ENCODE data around the gene PPP4R4. TPM values are rescaled to one million over a fixed set of nuclear protein-coding genes. Genes with fewer than 3 reads are reported as not detected.

PPP4R4 gene
- total and polyA plus RNA-seq, 2 experiments from 2014 or later: 0.11 to 0.22 TPM

DNA sequence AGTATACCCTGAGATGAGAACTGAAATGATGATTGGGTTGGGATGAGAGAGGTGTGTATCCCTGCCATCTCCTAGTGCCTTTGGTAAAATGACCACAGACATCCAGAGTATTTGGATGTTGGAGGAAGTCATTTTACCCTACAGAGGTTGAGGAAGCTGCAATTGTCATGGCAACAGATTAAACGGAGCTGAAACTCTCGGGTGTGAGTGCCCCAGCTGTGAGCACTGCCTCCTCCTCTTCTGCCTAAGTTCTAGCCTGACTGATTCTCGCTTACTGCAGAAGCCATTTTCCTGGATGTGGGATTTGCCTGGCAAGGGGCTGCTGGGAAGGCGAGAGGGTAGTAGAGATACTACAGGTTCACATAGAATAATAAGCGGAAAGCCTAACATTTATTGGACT lies 10.3 kb upstream of the PPP4R4 start:
- Histone ChIP-seq H2AFZ (no peak overlapping the region), H3F3A (ENCODE audit: insufficient read depth) (no peaks in the 10 kb centered on the region), H3K4me3 (no peak overlapping the region), H3K27me3 (replicated peaks; ENCODE audit: insufficient read depth) (peaks cover 7% of the 10 kb centered on the region), H3K4me1 (ENCODE audit: insufficient read depth) (no peaks in the 10 kb centered on the region), H3K79me2 (ENCODE audit: insufficient read depth) (no peaks in the 10 kb centered on the region), H3K9ac (no peak overlapping the region), H4K20me1 (ENCODE audit: insufficient read depth) (no peaks in the 10 kb centered on the region), H3K27ac (no peak overlapping the region), H3K36me3 (ENCODE audit: low read depth) (no peaks in the 10 kb centered on the region), H3K9me3 (ENCODE audit: low read depth) (no peaks in the 10 kb centered on the region), H3K9me2 (ENCODE audit: insufficient read depth) (no peaks in the 10 kb centered on the region), H3K4me2 (ENCODE audit: unreplicated experiment) (no peak overlapping the region)
- WGBS, 2 experiments (ENCODE audit: low coverage in 1 of 2, low lambda C conversion rate in 2 of 2, missing lambda C conversion rate in 2 of 2): 73 to 75% methylated on average over 5 of the region's 5 CpGs
- in situ Hi-C loops (cut with MboI): no loop called here
- DNase-seq: no peak
- TF ChIP-seq EZH2 (IDR thresholded peaks at IDR 0.05; ENCODE audit: insufficient read depth, poor library complexity, severe bottlenecking) (no peak), EZH2phosphoT487 (IDR thresholded peaks at IDR 0.05; ENCODE audit: insufficient read depth, low read depth) (no peak)

DNA sequence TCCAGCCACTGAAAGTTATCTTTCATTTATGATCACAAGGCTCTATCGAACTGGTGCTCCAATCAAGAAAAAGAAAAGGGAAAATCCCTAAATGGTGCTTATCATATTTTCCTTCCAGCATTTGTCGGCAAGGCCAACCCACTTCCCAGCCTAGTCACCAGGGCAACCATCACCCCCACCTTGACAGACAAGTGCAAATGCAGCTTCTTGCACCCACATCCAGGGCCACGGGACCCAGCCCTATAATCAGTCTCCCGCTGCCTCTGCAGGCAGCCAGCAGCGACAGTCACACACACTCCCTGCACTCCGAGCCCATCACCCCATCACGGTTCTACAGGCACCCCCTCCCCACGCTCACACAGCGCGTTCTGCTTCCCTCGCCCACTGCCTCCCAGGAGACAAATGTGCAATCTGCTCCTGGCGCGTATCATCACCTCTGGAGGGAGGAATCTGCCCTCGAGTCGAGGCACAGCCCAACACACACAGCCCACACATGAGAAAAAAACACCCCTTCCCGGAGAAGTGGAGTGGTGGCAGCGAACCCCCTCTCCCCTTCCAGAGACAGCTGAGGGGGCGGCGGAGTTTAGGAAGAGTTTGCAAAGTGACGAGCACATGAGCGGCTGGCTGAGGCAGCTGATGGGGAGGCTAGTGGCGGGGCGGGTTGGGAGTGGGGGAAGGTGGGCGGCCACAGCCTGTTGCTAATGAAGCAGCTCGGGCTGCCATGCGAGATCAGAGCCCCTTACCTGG lies 9.3 kb upstream of the PPP4R4 start:
- 17 to 19% methylated on average over 25 to 26 of the region's 26 CpGs for WGBS, 2 experiments (ENCODE audit: low coverage in 1 of 2, low lambda C conversion rate in 2 of 2, missing lambda C conversion rate in 2 of 2)
- Histone ChIP-seq H3K4me1 (ENCODE audit: insufficient read depth) (no peaks in the 10 kb centered on the region), H3K9me3 (ENCODE audit: low read depth) (no peaks in the 10 kb centered on the region), H2AFZ (no peak overlapping the region), H3K27me3 (replicated peaks; ENCODE audit: insufficient read depth) (peaks cover 7% of the 10 kb centered on the region), H3K9me2 (ENCODE audit: insufficient read depth) (no peaks in the 10 kb centered on the region), H4K20me1 (ENCODE audit: insufficient read depth) (no peaks in the 10 kb centered on the region), H3K4me3 (no peak overlapping the region), H3K9ac (no peak overlapping the region), H3K27ac (no peak overlapping the region), H3K79me2 (ENCODE audit: insufficient read depth) (no peaks in the 10 kb centered on the region), H3F3A (ENCODE audit: insufficient read depth) (no peaks in the 10 kb centered on the region), H3K36me3 (ENCODE audit: low read depth) (no peaks in the 10 kb centered on the region), H3K4me2 (ENCODE audit: unreplicated experiment) (no peak overlapping the region)
- DNase-seq: no peak
- no peak for TF ChIP-seq EZH2 (IDR thresholded peaks at IDR 0.05; ENCODE audit: insufficient read depth, poor library complexity, severe bottlenecking)
- no peak for TF ChIP-seq EZH2phosphoT487 (IDR thresholded peaks at IDR 0.05; ENCODE audit: insufficient read depth, low read depth)
- in situ Hi-C loops (cut with MboI): no loop called here

DNA sequence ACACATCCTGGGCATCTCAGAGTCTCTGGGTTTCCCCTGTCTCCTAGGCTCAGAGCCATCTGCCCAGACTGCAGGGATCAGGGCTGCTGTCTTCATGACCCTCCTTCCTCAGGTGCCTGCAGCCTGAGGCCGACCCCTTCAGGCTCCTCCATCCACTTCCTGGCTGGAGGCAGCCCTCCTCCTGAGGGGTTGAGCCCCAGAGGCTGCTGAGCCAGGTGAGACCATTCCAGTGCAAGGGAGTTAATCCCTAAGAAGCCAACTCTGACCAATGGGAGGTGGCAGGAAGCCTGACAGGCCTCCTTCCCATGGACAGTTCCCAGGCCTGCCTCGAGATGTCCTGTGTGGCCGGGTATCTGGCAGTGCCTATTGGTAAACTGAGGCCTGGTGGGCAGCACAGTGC lies 8.4 kb upstream of the PPP4R4 start:
- no peaks in the 10 kb centered on the region for H3K79me2 ChIP-seq (ENCODE audit: insufficient read depth)
- H3K9me2 ChIP-seq (ENCODE audit: insufficient read depth): no peaks in the 10 kb centered on the region
- no peak overlapping the region for H3K9ac ChIP-seq
- peaks cover 7% of the 10 kb centered on the region for H3K27me3 ChIP-seq (replicated peaks; ENCODE audit: insufficient read depth)
- no peaks in the 10 kb centered on the region for H3K9me3 ChIP-seq (ENCODE audit: low read depth)
- H2AFZ ChIP-seq: no peak overlapping the region
- H3K4me3 ChIP-seq: no peak overlapping the region
- H3K36me3 ChIP-seq (ENCODE audit: low read depth): no peaks in the 10 kb centered on the region
- no peaks in the 10 kb centered on the region for H4K20me1 ChIP-seq (ENCODE audit: insufficient read depth)
- TF ChIP-seq EZH2phosphoT487 (IDR thresholded peaks at IDR 0.05; ENCODE audit: insufficient read depth, low read depth) (no peak), EZH2 (IDR thresholded peaks at IDR 0.05; ENCODE audit: insufficient read depth, poor library complexity, severe bottlenecking) (no peak)
- no peak for DNase-seq
- no peak overlapping the region for H3K4me2 ChIP-seq (ENCODE audit: unreplicated experiment)
- H3F3A ChIP-seq (ENCODE audit: insufficient read depth): no peaks in the 10 kb centered on the region
- peaks cover under 1% of the 10 kb centered on the region; the same call in 1 of the 2 replicates for H3K4me1 ChIP-seq (ENCODE audit: insufficient read depth)
- no peak overlapping the region for H3K27ac ChIP-seq
- in situ Hi-C loops (cut with MboI): no loop called here
- WGBS, 2 experiments (ENCODE audit: low coverage in 1 of 2, low lambda C conversion rate in 2 of 2, missing lambda C conversion rate in 2 of 2): 88 to 90% methylated on average over 3 of the region's 3 CpGs

DNA sequence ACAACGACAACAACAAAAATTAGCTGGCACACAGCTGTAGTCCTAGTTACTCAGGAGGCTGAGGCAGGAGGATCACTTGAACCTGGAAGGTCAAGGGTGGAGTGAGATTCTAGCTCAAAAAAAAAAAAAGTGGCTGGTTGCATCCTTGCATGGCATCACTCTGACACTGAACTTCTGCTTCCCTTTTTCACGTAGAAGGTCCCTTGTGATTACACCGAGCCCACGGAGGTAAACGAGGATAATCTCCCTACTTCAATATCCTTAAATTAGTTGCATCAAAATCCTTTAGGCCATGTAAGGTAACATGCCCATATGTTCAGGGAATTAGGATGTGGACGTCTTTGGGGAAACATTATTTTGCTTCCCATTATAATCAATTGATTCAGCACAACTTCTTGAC lies 4.0 kb upstream of the PPP4R4 start:
- 72 to 76% methylated on average over 6 of the region's 6 CpGs for WGBS, 2 experiments (ENCODE audit: low coverage in 1 of 2, low lambda C conversion rate in 2 of 2, missing lambda C conversion rate in 2 of 2)
- no peak overlapping the region for H3K4me2 ChIP-seq (ENCODE audit: unreplicated experiment)
- no peak overlapping the region for H3K9ac ChIP-seq
- H3K9me3 ChIP-seq (ENCODE audit: low read depth): no peaks in the 10 kb centered on the region
- no peak overlapping the region for H2AFZ ChIP-seq
- H3K9me2 ChIP-seq (ENCODE audit: insufficient read depth): no peaks in the 10 kb centered on the region
- no peaks in the 10 kb centered on the region for H3K36me3 ChIP-seq (ENCODE audit: low read depth)
- H3K4me1 ChIP-seq (ENCODE audit: insufficient read depth): peaks cover 4% of the 10 kb centered on the region; the same call in 1 of the 2 replicates
- TF ChIP-seq EZH2phosphoT487 (IDR thresholded peaks at IDR 0.05; ENCODE audit: insufficient read depth, low read depth) (no peak), EZH2 (IDR thresholded peaks at IDR 0.05; ENCODE audit: insufficient read depth, poor library complexity, severe bottlenecking) (no peak)
- peaks cover 16% of the 10 kb centered on the region for H3F3A ChIP-seq (ENCODE audit: insufficient read depth)
- H3K27ac ChIP-seq: no peak overlapping the region
- H3K27me3 ChIP-seq (replicated peaks; ENCODE audit: insufficient read depth): peaks cover 3% of the 10 kb centered on the region
- H3K4me3 ChIP-seq: no peak overlapping the region
- in situ Hi-C loops (cut with MboI): no loop called here
- no peaks in the 10 kb centered on the region for H3K79me2 ChIP-seq (ENCODE audit: insufficient read depth)
- no peak for DNase-seq
- no peaks in the 10 kb centered on the region for H4K20me1 ChIP-seq (ENCODE audit: insufficient read depth)

Data from GM23248 (cell line).